ENCODE results near the gene THSD1.
"Not testable (repeated sequence)": the region's sequence is repeated elsewhere in the genome, so short reads cannot be mapped to it uniquely, and the experiment has no call there.

Gene THSD1

GRCh38 chr13:52356327-52356726 is 49.6 kb downstream of the THSD1 start:
- no peak for DNase-seq (ENCODE audit: low spot score)

GRCh38 chr13:52353193-52353592 is 52.8 kb downstream of the THSD1 start:
- no peak for DNase-seq (ENCODE audit: low spot score)

GRCh38 chr13:52348983-52349780 is 56.8 kb downstream of the THSD1 start:
- DNase-seq (ENCODE audit: low spot score) = no peak

GRCh38 chr13:52348071-52348470 is 57.9 kb downstream of the THSD1 start:
- no peak for DNase-seq (ENCODE audit: low spot score)

GRCh38 chr13:52345631-52346251 is 60.2 kb downstream of the THSD1 start:
- DNase-seq (ENCODE audit: low spot score) = no peak

- DNase-seq (ENCODE audit: low spot score) = no peak
These were observed 60.9 kb downstream of the THSD1 start for GRCh38 chr13:52345048-52345447.

GRCh38 chr13:52344108-52344507 is 61.9 kb downstream of the THSD1 start:
- no peak for DNase-seq (ENCODE audit: low spot score)

GRCh38 chr13:52342203-52342602 is 63.8 kb downstream of the THSD1 start:
- DNase-seq (ENCODE audit: low spot score) = not testable (repeated sequence)

GRCh38 chr13:52337828-52338455 is 68.0 kb downstream of the THSD1 start:
- not testable (repeated sequence) for DNase-seq (ENCODE audit: low spot score)

- not testable (repeated sequence) for DNase-seq (ENCODE audit: low spot score)
These were observed 71.9 kb downstream of the THSD1 start for GRCh38 chr13:52334107-52334506.

GRCh38 chr13:52331844-52332243 is 74.1 kb downstream of the THSD1 start:
- not testable (repeated sequence) for DNase-seq (ENCODE audit: low spot score)

All from CD4-positive, alpha-beta T cell treated with Interleukin-6 at 100 ng/mL for 8 hours (primary cell).